Activated CD4-positive, alpha-beta memory T cell treated with anti-CD3 and anti-CD28 coated beads for 36 hours (primary cell): Measurements from ENCODE around the gene PAX4. TPM values are rescaled to one million over a fixed set of nuclear protein-coding genes. Genes with fewer than 3 reads are reported as not detected.

Experiments used
- CTCF ChIA-PET: fragments of 350-600 bp; sonication (Branson Sonifier 250); formaldehyde crosslinking; loops from one replicate; lab custom pipeline; 2021; ENCODE audit warnings: antibody characterized with exemption, inconsistent platforms; lab: Charles Lee
- POLR2A ChIA-PET: fragments of 350-600 bp; sonication (Branson Sonifier 250); formaldehyde crosslinking; loops from one replicate; lab custom pipeline; 2021; ENCODE audit warnings: antibody characterized with exemption; lab: Charles Lee
- DNase-seq: peaks from one replicate; pipeline ENCODE4 v3.0.0-alpha.2; 2020
- H3K27ac Mint-ChIP-seq: one replicate; pipeline ENCODE4 v1.8.0; 2021; ENCODE audit warnings: mixed read lengths
- H3K27me3 Mint-ChIP-seq: one replicate; pipeline ENCODE4 v1.8.0; 2021; ENCODE audit warnings: mixed read lengths
- H3K36me3 Mint-ChIP-seq: one replicate; pipeline ENCODE4 v1.8.0; 2021; ENCODE audit warnings: mixed read lengths
- H3K4me1 Mint-ChIP-seq: one replicate; pipeline ENCODE4 v1.8.0; 2021; ENCODE audit warnings: low read depth, mixed read lengths
- H3K4me3 Mint-ChIP-seq: one replicate; pipeline ENCODE4 v1.8.0; 2021; ENCODE audit warnings: mild to moderate bottlenecking, mixed read lengths
- H3K9me3 Mint-ChIP-seq: one replicate; pipeline ENCODE4 v1.8.0; 2021; ENCODE audit warnings: mixed read lengths
- intact Hi-C: fragments of 100-400 bp; cut with micrococcal nuclease; formaldehyde crosslinking; loops from one replicate; pipeline ENCODE4 v1.15.1; 2023
- total RNA-seq, 2 experiments: library from RNA; stranded (reverse); gene quantifications; one replicate each; pipeline ENCODE4 v1.2.3, GENCODE V29; 2021

Gene PAX4, protein sequence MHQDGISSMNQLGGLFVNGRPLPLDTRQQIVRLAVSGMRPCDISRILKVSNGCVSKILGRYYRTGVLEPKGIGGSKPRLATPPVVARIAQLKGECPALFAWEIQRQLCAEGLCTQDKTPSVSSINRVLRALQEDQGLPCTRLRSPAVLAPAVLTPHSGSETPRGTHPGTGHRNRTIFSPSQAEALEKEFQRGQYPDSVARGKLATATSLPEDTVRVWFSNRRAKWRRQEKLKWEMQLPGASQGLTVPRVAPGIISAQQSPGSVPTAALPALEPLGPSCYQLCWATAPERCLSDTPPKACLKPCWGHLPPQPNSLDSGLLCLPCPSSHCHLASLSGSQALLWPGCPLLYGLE
- not detected for total RNA-seq

DNA sequence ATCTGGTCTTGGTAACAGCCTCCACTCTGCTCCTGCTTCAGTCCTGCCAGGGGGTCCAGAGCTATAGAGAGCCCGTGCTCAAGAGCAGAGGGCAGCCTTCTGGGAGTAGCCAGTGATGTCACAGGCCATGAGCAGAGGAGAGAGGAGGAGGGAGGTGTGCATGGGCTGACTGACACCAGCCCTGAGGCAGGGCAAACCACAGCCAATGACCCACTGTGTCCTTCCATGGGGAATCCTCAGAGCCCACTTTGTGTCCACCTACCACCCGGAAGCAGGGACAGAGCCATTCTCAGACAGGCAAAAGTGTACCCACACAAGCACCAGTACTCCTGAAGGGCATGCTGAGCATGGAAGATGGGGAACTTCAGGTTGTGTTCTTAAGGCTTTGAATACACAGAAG, at the start of gene PAX4:
PAX4 (minus strand) TSS at position 101 of the 400 bp plus-strand sequence. CDS start 2,214 bp downstream, outside the sequence.
- Mint-ChIP-seq H3K4me1 (peaks cover 6% of the 10 kb centered on the region), H3K4me3 (no peak within 1 kb of the TSS), H3K27ac (no peak within 1 kb of the TSS), H3K36me3 (no peaks in the 10 kb centered on the region), H3K9me3 (no peaks in the 10 kb centered on the region), H3K27me3 (peaks cover 48% of the 10 kb centered on the region)
- ChIA-PET CTCF (interaction anchor here (1.0 kb wide), 1 partner anchor 90 kb away, joined by 3 read pairs; no protein-coding TSS in a partner anchor), POLR2A (no interaction called here)
- intact Hi-C loops = no loop called here
- no peak for DNase-seq

DNA sequence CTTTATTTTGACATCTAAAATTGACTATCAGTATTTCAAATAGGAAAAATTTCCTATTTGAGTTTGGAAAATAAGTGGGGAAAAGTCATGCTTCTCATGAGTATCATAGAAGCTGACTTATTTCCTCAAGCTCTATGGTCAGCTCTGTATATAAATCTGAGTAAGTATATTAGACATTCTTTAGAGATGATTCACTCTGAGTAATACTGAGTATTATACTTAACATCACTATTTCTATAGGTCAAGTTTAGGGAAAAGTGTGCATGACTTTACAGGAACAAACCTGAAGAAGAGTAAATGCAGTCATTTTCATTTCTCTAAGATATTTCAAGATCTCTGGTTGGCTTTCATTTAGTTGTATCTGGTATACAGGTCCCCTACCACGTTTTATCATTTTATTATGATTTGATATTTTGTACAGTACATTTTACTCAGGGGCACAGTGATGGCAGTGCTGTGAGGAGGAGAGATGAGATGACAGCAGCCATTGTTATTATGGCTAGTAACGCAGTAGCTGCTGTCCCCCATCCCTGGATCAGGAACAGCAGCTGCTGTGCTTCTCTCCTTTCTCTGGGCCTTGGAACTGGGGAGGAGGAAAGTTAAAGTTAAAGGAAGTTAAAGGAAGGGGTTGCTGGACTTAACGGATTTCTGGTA, 49.2 kb upstream of the PAX4 start:
- peak overlapping the region; percentile 6 for H3K4me3 Mint-ChIP-seq
- peaks cover 39% of the 10 kb centered on the region for H3K36me3 Mint-ChIP-seq
- ChIA-PET POLR2A (interaction anchor here (0.6 to 1.9 kb wide), 2 partner anchors 12 to 63 kb away, joined by 3 to 8 read pairs; no protein-coding TSS in a partner anchor), CTCF (interaction anchor here (0.6 to 1.6 kb wide), 2 partner anchors 42 to 188 kb away, joined by 3 to 4 read pairs; no protein-coding TSS in a partner anchor)
- no peaks in the 10 kb centered on the region for H3K27me3 Mint-ChIP-seq
- DNase-seq = no peak
- H3K4me1 Mint-ChIP-seq = peaks cover 55% of the 10 kb centered on the region
- peaks cover 2% of the 10 kb centered on the region for H3K9me3 Mint-ChIP-seq
- intact Hi-C loops = loop anchor here (1.0 kb wide), 2 partner anchors 16 to 183 kb away; no protein-coding TSS in a partner anchor
- peak overlapping the region; percentile 84 for H3K27ac Mint-ChIP-seq

DNA sequence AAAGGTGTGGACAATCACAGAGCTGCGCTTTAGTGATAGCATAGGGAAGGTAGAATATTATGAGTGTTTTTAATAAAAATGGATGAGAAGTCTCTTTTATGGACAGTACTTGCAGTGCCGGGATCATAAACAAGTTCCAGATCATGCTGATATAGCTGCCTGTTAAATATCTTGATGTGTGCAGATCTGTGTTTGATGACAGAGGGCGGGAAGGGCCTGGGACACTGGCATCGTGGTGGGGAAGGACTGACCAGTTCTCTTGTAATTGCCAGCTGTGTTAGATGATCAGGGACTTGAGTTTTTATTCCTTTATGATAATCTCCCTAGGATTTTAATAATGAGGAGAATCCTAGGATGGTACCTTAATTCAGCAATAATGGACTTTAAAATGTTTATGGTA, 48.7 kb upstream of the PAX4 start:
- DNase-seq = no peak
- Mint-ChIP-seq H3K9me3 (no peaks in the 10 kb centered on the region), H3K36me3 (peaks cover 37% of the 10 kb centered on the region), H3K27me3 (no peaks in the 10 kb centered on the region), H3K4me1 (peaks cover 58% of the 10 kb centered on the region), H3K27ac (peak overlapping the region; percentile 9), H3K4me3 (no peak overlapping the region)
- POLR2A ChIA-PET = interaction anchor here (0.6 to 1.9 kb wide), 3 partner anchors 12 to 62 kb away, joined by 3 to 8 read pairs (median 4); no protein-coding TSS in a partner anchor
- CTCF ChIA-PET = interaction anchor here (0.6 to 1.6 kb wide), 2 partner anchors 42 to 189 kb away, joined by 3 to 4 read pairs; no protein-coding TSS in a partner anchor
- intact Hi-C loops = loop anchor here (1.0 kb wide), 2 partner anchors 15 to 184 kb away; no protein-coding TSS in a partner anchor

DNA sequence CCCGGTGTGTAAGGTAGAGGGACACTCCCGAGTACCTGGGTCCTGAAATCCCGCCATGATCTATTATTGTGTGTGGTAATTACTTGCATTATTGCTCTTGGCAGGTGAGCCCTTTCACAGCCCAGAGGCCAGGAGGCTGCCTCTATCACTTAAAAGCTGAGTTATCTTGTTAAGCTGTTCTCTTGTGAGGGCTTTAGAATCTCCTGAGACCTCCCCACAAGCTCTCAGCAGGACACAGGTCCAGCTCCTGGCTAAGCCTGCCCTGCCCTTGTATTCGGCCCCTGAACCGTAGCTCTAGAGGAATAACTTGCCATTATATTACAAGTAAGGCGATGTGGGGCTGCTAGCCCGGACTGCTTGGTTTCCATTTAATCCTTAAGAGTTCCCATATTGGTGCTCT, 48.0 kb upstream of the PAX4 start:
- POLR2A ChIA-PET = interaction anchor here (0.9 to 1.9 kb wide), 2 partner anchors 11 to 13 kb away, joined by 4 to 8 read pairs; no protein-coding TSS in a partner anchor
- H3K4me3 Mint-ChIP-seq = no peak overlapping the region
- H3K27ac Mint-ChIP-seq = no peak overlapping the region
- H3K27me3 Mint-ChIP-seq = no peaks in the 10 kb centered on the region
- H3K9me3 Mint-ChIP-seq = no peaks in the 10 kb centered on the region
- peaks cover 40% of the 10 kb centered on the region for H3K36me3 Mint-ChIP-seq
- intact Hi-C loops = no loop called here
- CTCF ChIA-PET = interaction anchor here (1.1 to 1.6 kb wide), 2 partner anchors 11 to 43 kb away, joined by 3 to 4 read pairs; no protein-coding TSS in a partner anchor
- DNase-seq = no peak
- H3K4me1 Mint-ChIP-seq = peaks cover 61% of the 10 kb centered on the region

DNA sequence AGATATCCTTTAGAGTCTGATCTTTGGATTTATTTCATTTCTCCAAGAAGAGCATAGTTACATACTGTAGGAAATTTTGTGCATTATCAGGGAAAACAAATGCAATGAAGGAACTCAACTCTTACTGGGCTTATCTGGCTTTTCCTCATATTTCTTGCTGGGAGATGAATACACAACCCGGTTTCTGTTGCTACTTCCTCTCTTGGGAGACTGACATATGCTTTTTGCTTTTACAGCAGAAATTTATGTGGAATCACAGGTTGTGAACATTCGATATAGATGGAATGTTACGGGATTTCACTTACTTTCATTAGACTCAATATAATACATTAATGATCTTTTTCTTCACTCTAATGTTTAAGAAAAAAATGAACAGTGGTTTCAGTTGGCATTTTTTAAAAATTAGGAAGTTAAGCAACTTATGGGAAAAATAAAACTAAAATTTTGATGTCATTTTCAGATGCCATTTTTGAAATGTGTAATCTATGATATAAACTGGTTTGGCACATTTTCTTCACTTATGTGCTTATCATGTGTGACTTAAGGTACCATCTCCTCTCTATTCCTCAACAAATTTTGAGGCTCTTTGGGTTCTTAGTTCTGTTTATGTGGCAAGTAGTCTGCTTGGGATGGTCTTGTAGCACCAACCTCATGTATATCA, 41.2 kb upstream of the PAX4 start:
- ChIA-PET CTCF (interaction anchor here (0.8 kb wide), 1 partner anchor 10 kb away, joined by 4 read pairs; no protein-coding TSS in a partner anchor), POLR2A (no interaction called here)
- Mint-ChIP-seq H3K36me3 (peaks cover 61% of the 10 kb centered on the region), H3K4me3 (no peak overlapping the region), H3K4me1 (peaks cover 62% of the 10 kb centered on the region), H3K27ac (no peak overlapping the region), H3K9me3 (no peaks in the 10 kb centered on the region), H3K27me3 (no peaks in the 10 kb centered on the region)
- no peak for DNase-seq
- intact Hi-C loops = no loop called here

DNA sequence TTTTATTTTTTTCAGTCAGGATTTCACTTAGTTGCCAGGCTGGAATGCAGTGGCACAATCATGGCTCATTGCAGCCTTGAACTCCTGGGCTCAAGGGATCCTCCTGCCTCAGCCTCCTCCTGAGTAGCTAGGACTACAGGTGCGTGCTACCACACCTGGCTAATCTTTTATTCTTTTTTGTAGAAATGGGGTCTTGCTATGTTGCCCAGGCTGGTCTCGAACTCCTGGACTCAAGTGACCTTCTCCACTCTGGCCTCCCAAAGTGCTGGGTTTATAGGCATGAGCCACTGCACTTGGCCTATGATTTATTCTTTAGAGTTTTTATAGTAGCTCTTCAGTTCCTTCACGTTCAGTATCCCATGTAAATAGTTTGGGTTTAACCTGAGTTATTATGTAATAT, 39.6 kb upstream of the PAX4 start:
- ChIA-PET CTCF (no interaction called here), POLR2A (no interaction called here)
- H3K27me3 Mint-ChIP-seq = no peaks in the 10 kb centered on the region
- H3K27ac Mint-ChIP-seq = no peak overlapping the region
- intact Hi-C loops = no loop called here
- H3K4me1 Mint-ChIP-seq = peaks cover 64% of the 10 kb centered on the region
- no peak overlapping the region for H3K4me3 Mint-ChIP-seq
- H3K9me3 Mint-ChIP-seq = no peaks in the 10 kb centered on the region
- no peak for DNase-seq
- peaks cover 60% of the 10 kb centered on the region for H3K36me3 Mint-ChIP-seq

DNA sequence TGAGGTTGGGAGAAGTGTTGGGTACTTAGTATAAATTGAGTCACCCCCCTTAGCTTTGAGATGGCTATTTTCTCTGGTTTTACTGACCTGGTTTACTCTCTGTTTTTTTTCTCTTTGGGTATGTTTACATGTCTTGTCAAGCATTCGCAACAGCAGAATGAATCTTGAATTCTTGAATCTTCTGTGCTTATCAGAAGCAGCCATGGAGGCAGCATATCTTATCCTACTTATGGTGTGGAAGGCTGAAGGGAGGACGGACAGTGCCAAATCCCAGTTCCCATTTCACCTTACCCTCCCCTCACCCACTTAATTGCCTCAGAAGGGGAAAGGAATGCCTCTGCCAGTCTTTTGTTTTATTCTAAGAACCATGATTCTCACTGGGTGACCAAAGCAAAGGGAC, 37.8 kb upstream of the PAX4 start:
- intact Hi-C loops = no loop called here
- Mint-ChIP-seq H3K27ac (no peak overlapping the region), H3K9me3 (no peaks in the 10 kb centered on the region), H3K4me1 (peaks cover 53% of the 10 kb centered on the region), H3K4me3 (no peak overlapping the region), H3K27me3 (no peaks in the 10 kb centered on the region), H3K36me3 (peaks cover 52% of the 10 kb centered on the region)
- POLR2A ChIA-PET = interaction anchor here (1.8 kb wide), 1 partner anchor 11 kb away, joined by 8 read pairs; no protein-coding TSS in a partner anchor
- no peak for DNase-seq
- CTCF ChIA-PET = no interaction called here

DNA sequence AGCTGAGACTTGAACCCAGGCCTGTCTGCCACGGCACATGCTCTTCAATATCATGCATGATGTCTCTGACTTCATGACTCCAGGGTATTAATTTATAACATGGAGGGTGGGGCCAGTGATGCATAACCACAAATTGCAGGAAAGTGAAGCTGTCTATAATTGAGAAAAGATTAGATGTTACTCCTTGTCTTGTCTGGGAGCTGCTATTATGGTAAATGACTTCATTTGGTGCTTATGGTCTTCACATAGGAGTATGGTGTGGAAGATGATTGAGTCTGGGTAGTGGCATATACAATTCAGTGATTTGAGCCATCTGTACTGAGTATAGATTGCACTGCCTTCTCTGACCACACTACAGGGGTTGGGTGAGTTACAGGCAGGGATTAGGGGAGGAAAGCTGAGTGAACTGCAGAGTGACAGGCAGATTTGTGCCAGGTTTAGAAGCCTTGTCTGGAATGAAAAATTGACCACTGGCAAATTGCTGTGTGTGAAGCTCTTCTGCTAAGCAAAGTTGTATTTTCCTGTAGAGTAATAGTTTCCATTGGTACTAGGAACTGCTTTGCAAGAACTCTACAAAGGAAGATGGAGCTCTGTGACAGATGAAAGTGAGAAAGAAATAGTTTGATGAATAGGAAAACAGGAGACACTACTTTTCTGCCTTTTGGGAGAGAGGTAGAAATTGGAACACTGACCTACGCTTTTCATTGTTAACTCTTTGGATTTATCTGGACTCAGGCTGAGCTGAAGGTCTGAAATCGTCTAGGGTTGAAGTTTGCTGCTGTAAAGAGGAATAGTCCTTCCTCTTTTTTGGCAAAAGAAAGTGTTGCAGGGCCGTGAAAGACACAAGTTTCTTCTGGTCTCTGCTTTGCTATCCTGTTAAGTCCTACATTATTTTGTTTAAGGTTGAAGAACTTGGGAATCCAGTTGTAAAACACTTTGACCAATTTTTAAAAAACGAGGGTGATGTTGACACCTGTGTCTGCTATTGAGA, 36.8 kb upstream of the PAX4 start:
- Mint-ChIP-seq H3K27me3 (no peaks in the 10 kb centered on the region), H3K27ac (peak overlapping the region; percentile 76), H3K4me3 (peak overlapping the region; percentile 98), H3K9me3 (no peaks in the 10 kb centered on the region), H3K4me1 (peaks cover 48% of the 10 kb centered on the region), H3K36me3 (peaks cover 43% of the 10 kb centered on the region)
- intact Hi-C loops = loop anchor here (5.0 kb wide), 5 partner anchors 198 to 952 kb away; partner anchors contain the start of gene HILPDA
- CTCF ChIA-PET = interaction anchor here (0.6 to 1.3 kb wide), 3 partner anchors 11 to 307 kb away, joined by 3 read pairs; no protein-coding TSS in a partner anchor
- POLR2A ChIA-PET = interaction anchor here (1.8 kb wide), 1 partner anchor 12 kb away, joined by 8 read pairs; no protein-coding TSS in a partner anchor
- DNase-seq = peak; percentile 22

DNA sequence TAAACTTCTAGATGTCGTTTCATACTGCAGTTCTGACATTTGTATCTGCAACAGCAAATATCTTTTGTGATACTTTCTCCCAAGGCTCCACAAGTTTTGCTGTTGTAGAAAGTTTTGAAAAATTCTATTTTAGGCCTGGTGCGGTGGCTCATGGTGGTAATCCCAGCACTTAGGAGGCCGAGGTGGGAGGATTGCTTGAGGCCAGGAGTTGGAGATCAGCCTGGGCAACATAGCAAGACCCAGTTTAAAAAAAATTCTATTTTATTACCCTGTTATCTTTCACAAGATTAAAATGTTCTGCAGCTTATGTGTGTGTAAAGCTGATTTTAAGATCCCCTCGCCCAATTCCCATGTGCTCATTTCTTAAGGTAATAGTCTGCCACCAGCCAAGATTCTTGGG, 35.5 kb upstream of the PAX4 start:
- intact Hi-C loops = loop anchor here (2.0 to 5.0 kb wide), 6 partner anchors 199 to 951 kb away; partner anchors contain the start of genes HILPDA and ZNF800
- Mint-ChIP-seq H3K27me3 (no peaks in the 10 kb centered on the region), H3K4me1 (peaks cover 38% of the 10 kb centered on the region), H3K27ac (peak overlapping the region; percentile 9), H3K4me3 (peak overlapping the region; percentile 98), H3K36me3 (peaks cover 32% of the 10 kb centered on the region), H3K9me3 (no peaks in the 10 kb centered on the region)
- DNase-seq = no peak
- CTCF ChIA-PET = no interaction called here
- POLR2A ChIA-PET = interaction anchor here (1.0 kb wide), 1 partner anchor 13 kb away, joined by 4 read pairs; no protein-coding TSS in a partner anchor

DNA sequence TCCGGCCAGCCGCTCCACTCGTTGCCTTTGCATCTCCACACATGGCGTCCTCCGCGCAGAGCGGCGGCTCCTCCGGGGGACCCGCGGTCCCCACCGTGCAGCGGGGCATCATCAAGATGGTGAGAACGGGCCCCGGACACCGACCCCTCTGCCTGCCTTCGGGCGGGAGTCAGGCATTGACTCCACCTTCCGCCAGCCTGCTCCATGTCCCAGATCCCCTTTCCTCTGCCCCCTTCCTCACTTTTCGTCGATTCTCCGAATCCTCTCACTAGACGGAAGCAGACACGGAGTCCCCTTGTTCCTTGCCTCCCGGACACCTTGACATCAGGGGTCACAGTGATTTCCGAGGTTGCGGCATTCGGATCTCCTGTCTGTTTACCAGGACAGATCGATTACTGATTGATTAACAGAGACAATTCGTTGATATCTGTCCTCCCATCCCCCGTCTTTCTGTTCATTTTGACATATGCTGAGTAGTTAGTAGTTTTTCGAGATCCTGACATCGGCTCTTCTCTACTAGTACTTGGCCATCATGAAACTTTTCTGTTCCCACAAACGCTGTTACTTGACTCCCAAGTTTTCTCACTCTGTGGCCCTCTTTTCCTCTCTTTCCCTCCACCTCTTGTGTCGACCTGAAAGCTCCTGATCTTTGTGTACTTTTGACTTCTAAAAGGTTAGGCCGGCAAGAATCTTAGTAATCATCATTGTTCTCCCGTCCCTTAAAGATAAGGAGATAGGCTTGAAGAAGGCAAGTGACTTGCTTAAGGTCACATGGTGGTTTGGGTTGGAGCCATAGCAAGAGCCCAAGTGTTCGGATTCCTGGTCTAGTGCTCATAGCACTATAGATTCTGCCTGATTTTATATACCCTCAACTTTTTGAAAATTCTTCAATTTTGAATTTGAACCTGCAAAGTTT, 34.6 kb upstream of the PAX4 start:
- peaks cover 35% of the 10 kb centered on the region for H3K4me1 Mint-ChIP-seq
- no peaks in the 10 kb centered on the region for H3K27me3 Mint-ChIP-seq
- CTCF ChIA-PET = no interaction called here
- peaks cover 29% of the 10 kb centered on the region for H3K36me3 Mint-ChIP-seq
- peak overlapping the region; percentile 94 for H3K27ac Mint-ChIP-seq
- H3K4me3 Mint-ChIP-seq = peak overlapping the region; percentile 98
- DNase-seq = no peak
- intact Hi-C loops = loop anchor here (2.0 to 5.0 kb wide), 6 partner anchors 200 to 950 kb away; partner anchors contain the start of genes HILPDA and ZNF800
- no peaks in the 10 kb centered on the region for H3K9me3 Mint-ChIP-seq
- POLR2A ChIA-PET = interaction anchor here (1.0 to 2.0 kb wide), 2 partner anchors 14 to 68 kb away, joined by 4 to 5 read pairs; no protein-coding TSS in a partner anchor
